ENCODE data around the gene SH3YL1. TPM values are rescaled to one million over a fixed set of nuclear protein-coding genes. Genes with fewer than 3 reads are reported as not detected.

The SH3YL1 gene
- total RNA-seq, 1 donor from 2014 or later = 120 TPM

DNA sequence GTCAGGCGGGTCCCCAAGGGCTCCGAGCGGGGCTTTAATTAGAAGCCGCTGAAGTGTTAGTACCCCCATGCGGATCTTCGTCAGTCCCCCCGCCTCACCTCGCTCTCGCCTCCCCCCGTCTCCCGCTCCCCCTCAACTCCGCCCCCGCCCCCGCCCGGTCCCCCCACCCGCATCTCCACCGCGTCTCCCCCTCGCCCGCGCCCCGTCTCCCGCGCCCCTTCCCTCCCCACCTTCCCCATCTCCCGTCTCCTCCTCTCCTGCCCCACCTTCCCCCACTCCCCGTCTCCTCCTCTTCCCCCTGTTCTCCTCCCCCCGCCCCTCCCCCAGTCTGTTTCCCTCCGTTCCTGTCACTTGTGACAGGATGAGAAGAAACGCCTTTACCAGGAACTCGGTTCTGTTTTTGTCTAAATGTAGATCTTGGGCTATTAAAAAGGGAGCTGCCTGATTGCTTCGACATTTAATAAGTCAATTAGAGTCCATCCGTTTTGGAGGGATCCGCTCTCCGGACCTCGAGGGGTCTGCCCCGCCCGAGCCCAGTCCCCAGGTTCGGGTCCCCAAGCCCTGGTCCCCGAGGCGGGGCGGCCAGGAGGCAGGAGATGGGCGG, 25.0 kb upstream of the SH3YL1 start:
- TF ChIP-seq, protein P1, sequence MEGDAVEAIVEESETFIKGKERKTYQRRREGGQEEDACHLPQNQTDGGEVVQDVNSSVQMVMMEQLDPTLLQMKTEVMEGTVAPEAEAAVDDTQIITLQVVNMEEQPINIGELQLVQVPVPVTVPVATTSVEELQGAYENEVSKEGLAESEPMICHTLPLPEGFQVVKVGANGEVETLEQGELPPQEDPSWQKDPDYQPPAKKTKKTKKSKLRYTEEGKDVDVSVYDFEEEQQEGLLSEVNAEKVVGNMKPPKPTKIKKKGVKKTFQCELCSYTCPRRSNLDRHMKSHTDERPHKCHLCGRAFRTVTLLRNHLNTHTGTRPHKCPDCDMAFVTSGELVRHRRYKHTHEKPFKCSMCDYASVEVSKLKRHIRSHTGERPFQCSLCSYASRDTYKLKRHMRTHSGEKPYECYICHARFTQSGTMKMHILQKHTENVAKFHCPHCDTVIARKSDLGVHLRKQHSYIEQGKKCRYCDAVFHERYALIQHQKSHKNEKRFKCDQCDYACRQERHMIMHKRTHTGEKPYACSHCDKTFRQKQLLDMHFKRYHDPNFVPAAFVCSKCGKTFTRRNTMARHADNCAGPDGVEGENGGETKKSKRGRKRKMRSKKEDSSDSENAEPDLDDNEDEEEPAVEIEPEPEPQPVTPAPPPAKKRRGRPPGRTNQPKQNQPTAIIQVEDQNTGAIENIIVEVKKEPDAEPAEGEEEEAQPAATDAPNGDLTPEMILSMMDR (IDR thresholded peaks at IDR 0.05; ENCODE audit: unreplicated experiment) = no peak
- Mint-ChIP-seq H3K27me3 (peaks cover 55% of the 10 kb centered on the region), H3K4me1 (ENCODE audit: low read depth) (peaks cover 9% of the 10 kb centered on the region), H3K27ac (no peak overlapping the region), H3K4me3 (ENCODE audit: low read depth) (no peak overlapping the region), H3K9me3 (ENCODE audit: low read depth) (no peaks in the 10 kb centered on the region), H3K36me3 (ENCODE audit: insufficient read depth) (no peaks in the 10 kb centered on the region)
- no peak for DNase-seq (ENCODE audit: low spot score, unreplicated experiment)

DNA sequence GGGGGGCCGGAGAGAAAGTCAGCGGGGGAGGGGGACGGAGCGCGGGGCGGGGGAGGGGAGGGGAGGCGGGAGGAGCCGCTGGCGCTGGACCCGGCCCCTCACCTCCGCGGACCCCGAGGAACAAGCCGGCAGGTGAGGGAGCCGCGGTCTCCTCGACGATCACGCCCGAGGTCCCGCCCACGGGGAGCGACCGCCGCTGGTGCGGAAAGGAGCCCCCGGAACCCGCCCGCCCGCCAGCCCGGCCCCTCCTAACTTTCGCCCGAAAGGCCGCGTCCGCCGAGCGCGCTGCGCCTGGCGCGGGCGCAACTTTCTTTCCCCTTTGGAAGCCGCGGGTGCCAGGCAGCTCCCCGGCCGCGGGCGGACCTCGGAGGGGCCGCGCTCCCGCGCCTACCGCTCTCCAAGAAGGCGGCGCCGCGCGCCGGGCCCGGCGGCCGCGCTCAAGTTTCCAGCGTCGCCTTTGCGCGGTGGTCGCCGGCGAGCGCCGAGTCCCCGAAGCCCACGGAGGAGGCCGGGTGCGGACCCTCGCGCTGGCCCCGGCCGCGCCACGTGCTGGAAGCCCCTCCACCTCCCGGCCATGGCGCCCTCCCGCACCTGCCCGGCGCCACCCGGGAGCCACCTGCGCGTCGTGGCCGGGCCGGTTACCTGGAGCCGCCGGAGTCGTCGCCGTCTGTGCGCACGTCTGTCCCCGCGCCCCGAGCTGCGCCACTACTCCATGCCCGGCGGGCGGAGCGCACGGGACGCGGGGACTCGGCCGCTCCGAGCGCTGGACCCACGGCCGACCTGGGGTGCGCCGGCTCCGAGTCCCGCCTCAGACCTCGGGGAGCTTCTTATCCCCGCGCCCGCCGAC, 24.3 kb upstream of the SH3YL1 start, which contains the start of gene ALKAL2:
Gene ALKAL2 (minus strand): TSS at position 181 of the 847 bp plus-strand sequence. CDS start 256 bp downstream, outside the sequence.
- H3K27me3 Mint-ChIP-seq = peaks cover 55% of the 10 kb centered on the region
- H3K27ac Mint-ChIP-seq = no peak within 1 kb of the TSS

DNA sequence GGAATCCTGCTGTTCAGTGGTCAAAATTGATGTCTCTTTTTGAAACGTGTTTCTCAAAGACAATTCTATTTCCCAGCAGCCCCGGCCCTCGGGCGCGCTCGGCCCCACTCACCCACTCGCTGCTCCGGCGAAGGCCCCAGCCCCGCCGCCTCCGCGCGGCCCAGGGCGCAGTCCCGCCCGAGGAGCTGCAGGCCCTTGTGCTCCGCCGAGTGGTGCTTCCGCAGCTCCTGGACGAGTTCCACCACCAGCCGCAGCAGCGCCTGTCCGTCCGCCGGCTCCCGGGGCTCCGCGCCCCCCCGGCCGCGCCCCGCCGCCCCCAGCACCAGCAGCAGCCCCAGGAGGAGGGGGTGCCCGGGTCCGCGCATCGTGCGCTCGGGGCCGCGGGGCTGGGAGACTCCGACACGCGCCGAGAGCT, 23.6 kb upstream of the SH3YL1 start:
- H3K27me3 Mint-ChIP-seq = peaks cover 53% of the 10 kb centered on the region
- TF ChIP-seq, protein P1 (IDR thresholded peaks at IDR 0.05; ENCODE audit: unreplicated experiment) = no peak
- DNase-seq (ENCODE audit: low spot score, unreplicated experiment) = peak; percentile 19
- no peaks in the 10 kb centered on the region for H3K36me3 Mint-ChIP-seq (ENCODE audit: insufficient read depth)
- peak overlapping the region; percentile 63 for H3K4me3 Mint-ChIP-seq (ENCODE audit: low read depth)
- H3K9me3 Mint-ChIP-seq (ENCODE audit: low read depth) = no peaks in the 10 kb centered on the region
- H3K4me1 Mint-ChIP-seq (ENCODE audit: low read depth) = peaks cover 9% of the 10 kb centered on the region
- H3K27ac Mint-ChIP-seq = no peak overlapping the region

More for the DNA sequence above, 24.3 kb upstream of the SH3YL1 start, which contains the start of gene ALKAL2:
- Mint-ChIP-seq H3K4me3 (ENCODE audit: low read depth) (peak within 1 kb of the TSS; percentile 63), H3K36me3 (ENCODE audit: insufficient read depth) (no peaks in the 10 kb centered on the region), H3K4me1 (ENCODE audit: low read depth) (peaks cover 9% of the 10 kb centered on the region), H3K9me3 (ENCODE audit: low read depth) (no peaks in the 10 kb centered on the region)
- TF ChIP-seq, protein P1 (IDR thresholded peaks at IDR 0.05; ENCODE audit: unreplicated experiment) = no peak
- peak; percentile 18 for DNase-seq (ENCODE audit: low spot score, unreplicated experiment)

DNA sequence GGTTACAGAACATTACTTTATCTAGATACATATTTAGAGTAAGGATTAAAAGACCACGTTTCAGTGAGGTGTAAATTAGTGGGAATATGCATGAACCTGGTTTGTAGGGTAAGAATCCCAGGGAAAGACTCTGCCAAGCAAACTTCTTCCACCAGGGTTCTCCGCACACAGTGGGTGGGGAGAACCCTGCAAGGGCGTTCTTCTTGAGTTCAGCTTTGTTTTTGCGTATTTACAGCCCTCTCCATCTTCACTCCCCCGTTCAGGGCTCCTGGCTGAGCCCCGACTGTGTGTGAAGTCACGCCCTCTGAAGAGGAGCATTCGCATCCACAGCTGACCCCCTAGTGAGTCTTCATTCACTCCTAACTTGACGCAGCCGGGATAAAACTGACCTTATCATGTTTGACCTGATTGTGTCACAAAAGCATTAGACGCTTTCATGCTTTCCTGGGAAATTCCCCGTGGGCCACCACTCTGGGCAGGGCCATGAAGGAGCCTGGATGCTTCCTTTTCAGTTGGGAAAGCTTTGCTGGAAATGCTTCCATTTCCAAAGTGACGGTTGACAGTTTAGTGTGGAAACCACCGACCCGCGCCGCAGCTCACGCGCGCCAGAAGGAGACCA, 23.1 kb upstream of the SH3YL1 start:
- H3K27me3 Mint-ChIP-seq = peaks cover 49% of the 10 kb centered on the region
- DNase-seq (ENCODE audit: low spot score, unreplicated experiment) = no peak
- peaks cover 9% of the 10 kb centered on the region for H3K4me1 Mint-ChIP-seq (ENCODE audit: low read depth)
- no peaks in the 10 kb centered on the region for H3K9me3 Mint-ChIP-seq (ENCODE audit: low read depth)
- no peak overlapping the region for H3K27ac Mint-ChIP-seq
- TF ChIP-seq, protein P1 (IDR thresholded peaks at IDR 0.05; ENCODE audit: unreplicated experiment) = peak; percentile 10
- H3K36me3 Mint-ChIP-seq (ENCODE audit: insufficient read depth) = no peaks in the 10 kb centered on the region
- H3K4me3 Mint-ChIP-seq (ENCODE audit: low read depth) = peak overlapping the region; percentile 63

DNA sequence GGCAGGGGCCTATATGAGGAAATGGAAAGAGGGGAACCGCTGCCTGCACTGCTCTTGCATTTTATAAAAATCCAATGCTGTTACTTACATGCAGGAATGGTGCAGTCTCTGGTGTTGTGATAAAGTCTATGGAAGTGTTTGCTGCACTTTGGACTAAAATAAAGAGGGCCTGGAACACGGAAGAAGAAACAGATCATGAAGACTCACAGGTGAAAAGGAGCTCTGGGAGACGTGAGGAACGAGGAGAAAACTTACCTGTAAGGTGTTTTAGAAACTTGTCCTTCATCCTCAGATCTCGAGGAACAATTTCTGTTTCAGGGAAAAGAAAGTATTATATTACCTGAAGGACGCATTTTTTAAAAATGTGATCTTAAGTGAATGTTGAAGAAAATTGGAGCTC, 22.2 kb upstream of the SH3YL1 start:
- DNase-seq (ENCODE audit: low spot score, unreplicated experiment) = no peak
- Mint-ChIP-seq H3K9me3 (ENCODE audit: low read depth) (no peaks in the 10 kb centered on the region), H3K4me3 (ENCODE audit: low read depth) (no peak overlapping the region), H3K4me1 (ENCODE audit: low read depth) (peaks cover 9% of the 10 kb centered on the region), H3K27me3 (peaks cover 45% of the 10 kb centered on the region), H3K27ac (no peak overlapping the region), H3K36me3 (ENCODE audit: insufficient read depth) (no peaks in the 10 kb centered on the region)
- TF ChIP-seq, protein P1 (IDR thresholded peaks at IDR 0.05; ENCODE audit: unreplicated experiment) = no peak

Measured in progenitor cell of endocrine pancreas (in vitro differentiated cells).